ENCODE results near the gene VPS13D. TPM values are rescaled to one million over a fixed set of nuclear protein-coding genes. Genes with fewer than 3 reads are reported as not detected.

Gene VPS13D
- total RNA-seq, 4 donors from 2014 or later, result 33.2 to 115 (median 56.5) TPM

DNA sequence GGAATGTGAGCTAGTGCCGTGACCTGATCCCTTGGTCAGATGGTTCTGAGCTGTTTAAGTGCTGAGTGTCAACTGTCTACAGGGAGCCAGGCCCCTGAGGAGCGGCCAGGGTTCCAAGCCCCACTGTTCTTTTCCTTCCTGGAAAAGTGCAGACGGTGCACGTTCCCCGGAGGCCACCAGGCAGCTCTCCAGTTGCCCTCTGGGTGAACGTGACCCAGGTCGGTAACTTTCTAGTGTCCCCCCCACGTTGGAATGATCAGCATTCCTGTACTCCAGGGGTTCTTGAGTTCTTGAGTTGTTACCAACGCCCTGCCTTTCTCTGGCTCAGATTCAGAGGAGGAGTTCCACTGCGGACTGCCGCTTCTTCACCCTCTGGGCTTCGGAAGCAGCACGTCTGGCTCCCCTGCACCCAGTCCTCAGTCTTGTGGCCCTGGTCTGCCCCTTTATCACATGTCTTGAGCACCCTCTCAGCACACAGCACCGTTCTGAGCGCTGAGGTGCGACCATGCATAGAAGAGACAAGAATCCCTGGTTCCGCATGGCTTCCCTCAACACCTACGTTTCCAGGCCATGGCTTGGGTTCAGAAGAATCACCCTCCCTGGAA lies 256.7 kb downstream of the VPS13D start:
- intact Hi-C loops (cut with DNase I; ENCODE audit: low total_unique reads), result no loop called here
- peak; percentile 36 to 76 for DNase-seq
- H3K27ac ChIP-seq, result peak overlapping the region; percentile 33 to 39

DNA sequence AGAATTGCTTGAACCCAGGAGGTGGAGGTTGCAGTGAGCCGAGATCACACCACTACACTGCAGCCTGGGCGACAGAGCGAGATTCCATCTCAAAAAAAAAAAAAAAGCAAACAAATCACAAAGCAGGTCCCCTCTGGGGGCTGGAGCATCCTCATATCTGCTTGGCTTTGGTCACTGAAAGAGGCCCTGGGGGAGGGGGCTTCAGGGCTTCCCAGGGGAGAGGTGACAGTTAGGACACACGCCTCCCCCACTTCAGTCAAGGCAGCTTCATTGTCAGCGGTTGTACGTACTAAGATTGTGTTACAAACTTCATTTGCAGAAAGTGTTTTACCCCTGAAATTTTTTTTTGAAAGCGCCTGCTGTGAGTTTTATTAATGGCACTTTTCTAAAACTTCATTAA lies 257.7 kb downstream of the VPS13D start:
- intact Hi-C loops (cut with DNase I; ENCODE audit: low total_unique reads), result no loop called here
- H3K4me1 ChIP-seq, result peaks cover 0 to 4% of the 10 kb centered on the region in 2 donors

More for the DNA sequence above, 256.7 kb downstream of the VPS13D start:
- no peaks in the 10 kb centered on the region for H3K36me3 ChIP-seq
- H3K4me1 ChIP-seq, result peaks cover 0 to 4% of the 10 kb centered on the region in 2 donors
- no peaks in the 10 kb centered on the region for H3K27me3 ChIP-seq
- H3K4me3 ChIP-seq, result no peak overlapping the region
- no peaks in the 10 kb centered on the region for H3K9me3 ChIP-seq
- TF ChIP-seq POLR2A (IDR thresholded peaks at IDR 0.05), result no peak
- TF ChIP-seq, protein P1, sequence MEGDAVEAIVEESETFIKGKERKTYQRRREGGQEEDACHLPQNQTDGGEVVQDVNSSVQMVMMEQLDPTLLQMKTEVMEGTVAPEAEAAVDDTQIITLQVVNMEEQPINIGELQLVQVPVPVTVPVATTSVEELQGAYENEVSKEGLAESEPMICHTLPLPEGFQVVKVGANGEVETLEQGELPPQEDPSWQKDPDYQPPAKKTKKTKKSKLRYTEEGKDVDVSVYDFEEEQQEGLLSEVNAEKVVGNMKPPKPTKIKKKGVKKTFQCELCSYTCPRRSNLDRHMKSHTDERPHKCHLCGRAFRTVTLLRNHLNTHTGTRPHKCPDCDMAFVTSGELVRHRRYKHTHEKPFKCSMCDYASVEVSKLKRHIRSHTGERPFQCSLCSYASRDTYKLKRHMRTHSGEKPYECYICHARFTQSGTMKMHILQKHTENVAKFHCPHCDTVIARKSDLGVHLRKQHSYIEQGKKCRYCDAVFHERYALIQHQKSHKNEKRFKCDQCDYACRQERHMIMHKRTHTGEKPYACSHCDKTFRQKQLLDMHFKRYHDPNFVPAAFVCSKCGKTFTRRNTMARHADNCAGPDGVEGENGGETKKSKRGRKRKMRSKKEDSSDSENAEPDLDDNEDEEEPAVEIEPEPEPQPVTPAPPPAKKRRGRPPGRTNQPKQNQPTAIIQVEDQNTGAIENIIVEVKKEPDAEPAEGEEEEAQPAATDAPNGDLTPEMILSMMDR (IDR thresholded peaks at IDR 0.05), result no peak

DNA sequence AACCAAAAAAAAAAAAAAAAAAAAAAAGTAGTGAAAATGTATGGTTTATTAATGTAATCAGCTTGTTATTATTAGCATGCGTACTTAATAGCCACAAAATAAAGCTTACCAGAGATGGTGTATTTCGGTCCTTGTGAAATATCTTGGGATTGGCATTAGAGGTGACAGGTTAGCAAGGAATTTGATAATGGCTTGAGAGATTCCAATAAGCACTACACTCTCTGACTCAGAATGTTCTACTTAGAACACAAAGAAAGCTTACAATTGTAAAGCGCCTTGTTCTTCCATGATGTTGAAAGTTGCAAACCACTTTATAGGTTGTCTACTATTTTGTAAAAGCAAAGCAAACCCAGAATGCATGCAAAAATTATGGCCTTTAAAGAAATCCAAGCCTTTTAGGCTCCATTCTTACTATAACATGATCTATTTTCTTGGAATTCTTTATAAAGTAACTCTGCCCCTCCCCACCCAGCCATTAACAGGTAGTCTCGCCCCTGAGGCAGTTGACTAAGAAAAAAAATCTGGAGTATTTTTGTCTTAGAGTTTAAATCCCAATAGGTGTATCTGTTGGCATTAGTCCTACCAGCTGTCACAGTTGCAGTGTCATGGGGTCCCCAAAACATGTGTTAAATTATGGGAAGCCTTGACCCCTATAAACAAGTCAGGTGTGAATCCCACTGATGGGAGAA lies 259.0 kb downstream of the VPS13D start:
- no peak for DNase-seq

More for the DNA sequence above, 257.7 kb downstream of the VPS13D start:
- H3K9me3 ChIP-seq, result no peaks in the 10 kb centered on the region
- TF ChIP-seq POLR2A (IDR thresholded peaks at IDR 0.05), result no peak
- TF ChIP-seq, protein P1 (IDR thresholded peaks at IDR 0.05), result no peak
- H3K27ac ChIP-seq, result no peak overlapping the region
- DNase-seq, result no peak
- H3K4me3 ChIP-seq, result no peak overlapping the region
- H3K36me3 ChIP-seq, result no peaks in the 10 kb centered on the region
- H3K27me3 ChIP-seq, result no peaks in the 10 kb centered on the region

DNA sequence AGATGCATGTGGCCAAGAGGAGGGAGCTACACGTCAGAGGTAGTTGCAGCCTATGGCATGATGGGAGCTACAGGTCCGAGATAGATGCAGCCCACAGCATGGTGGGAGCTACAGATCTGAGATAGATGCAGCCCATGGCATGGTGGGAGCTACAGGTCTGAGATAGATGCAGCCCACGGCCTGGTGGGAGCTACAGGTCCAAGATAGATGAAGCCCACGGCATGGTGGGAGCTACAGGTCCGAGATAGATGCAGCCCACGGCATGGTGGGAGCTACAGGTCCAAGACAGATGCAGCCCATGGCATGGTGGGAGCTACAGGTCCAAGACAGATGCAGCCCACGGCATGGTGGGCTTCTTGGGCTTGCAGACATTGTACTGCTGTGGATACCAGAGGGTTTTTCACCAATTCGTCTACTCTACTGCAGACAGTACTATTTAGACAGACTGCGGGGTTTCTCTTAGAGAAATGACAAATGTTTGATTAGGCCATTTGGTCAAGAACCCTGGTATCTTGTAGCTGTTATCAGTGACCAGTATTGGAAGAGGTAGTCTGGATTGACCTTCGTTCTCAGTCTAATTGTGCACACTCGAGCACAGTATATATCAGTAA lies 260.8 kb downstream of the VPS13D start:
- Histone ChIP-seq H3K4me3 (no peak overlapping the region), H3K27ac (no peak overlapping the region), H3K9me3 (no peaks in the 10 kb centered on the region), H3K4me1 (peaks cover 0 to under 1% of the 10 kb centered on the region in 2 donors), H3K36me3 (no peaks in the 10 kb centered on the region), H3K27me3 (no peaks in the 10 kb centered on the region)
- TF ChIP-seq POLR2A (IDR thresholded peaks at IDR 0.05), result no peak
- TF ChIP-seq, protein P1 (IDR thresholded peaks at IDR 0.05), result no peak
- intact Hi-C loops (cut with DNase I; ENCODE audit: low total_unique reads), result no loop called here
- no peak for DNase-seq

More for the DNA sequence above, 259.0 kb downstream of the VPS13D start:
- intact Hi-C loops (cut with DNase I; ENCODE audit: low total_unique reads), result no loop called here
- H3K27me3 ChIP-seq, result no peaks in the 10 kb centered on the region
- no peak overlapping the region for H3K27ac ChIP-seq
- peaks cover 0 to 4% of the 10 kb centered on the region in 2 donors for H3K4me1 ChIP-seq
- no peaks in the 10 kb centered on the region for H3K9me3 ChIP-seq
- no peak overlapping the region for H3K4me3 ChIP-seq
- TF ChIP-seq, protein P1 (IDR thresholded peaks at IDR 0.05), result no peak
- no peaks in the 10 kb centered on the region for H3K36me3 ChIP-seq

DNA sequence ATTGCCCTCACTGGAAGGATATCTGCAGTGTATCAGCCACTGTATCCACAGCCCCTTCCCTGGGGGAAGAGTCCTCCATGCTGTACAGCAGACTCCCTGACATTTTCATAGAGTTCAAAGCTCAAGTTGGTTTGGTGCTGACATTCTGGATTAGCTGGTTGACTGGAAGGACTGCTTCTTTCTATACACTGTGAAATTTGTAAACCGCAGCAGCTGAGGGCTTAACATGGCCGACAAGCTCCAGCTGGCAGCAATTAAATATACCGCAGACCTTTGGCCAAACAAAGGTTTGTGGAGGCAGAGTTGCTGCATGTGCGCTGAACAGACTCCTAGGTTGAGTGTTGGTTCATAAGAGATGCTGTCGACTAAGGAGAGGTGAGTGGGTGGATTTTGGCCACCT lies 261.8 kb downstream of the VPS13D start:
- Histone ChIP-seq H3K9me3 (no peaks in the 10 kb centered on the region), H3K36me3 (no peaks in the 10 kb centered on the region), H3K4me3 (no peak overlapping the region), H3K27ac (no peak overlapping the region), H3K4me1 (peaks cover 0 to 9% of the 10 kb centered on the region in 2 donors), H3K27me3 (no peaks in the 10 kb centered on the region)
- intact Hi-C loops (cut with DNase I; ENCODE audit: low total_unique reads), result no loop called here
- DNase-seq, result no peak
- TF ChIP-seq, protein P1 (IDR thresholded peaks at IDR 0.05), result no peak
- TF ChIP-seq POLR2A (IDR thresholded peaks at IDR 0.05), result no peak

Measured in uterus (tissue), 4 donors.